Retinal pigment epithelial cell (primary cell): ENCODE measurements around the gene SRBD1.

Experiments used
- DNase-seq: peaks from one replicate; pipeline ENCODE4 v3.0.0-alpha.2; 2010; ENCODE audit warnings: low read depth
- H3K4me3 ChIP-seq: 2 replicates; pipeline ENCODE4 v1.5.1; 2011; ENCODE audit warnings: mild to moderate bottlenecking, low read length, control low read depth, moderate library complexity
- CTCF ChIP-seq: conservative IDR thresholded peaks from 2 replicates; pipeline ENCODE4 v1.5.1; 2011; ENCODE audit warnings: low read depth, low read length, control low read depth, inconsistent platforms

Gene SRBD1

GRCh38 chr2:45397292-45397691 is 213.8 kb downstream of the SRBD1 start:
- no peak for TF ChIP-seq CTCF
- H3K4me3 ChIP-seq = no peak overlapping the region
- no peak for DNase-seq

- H3K4me3 ChIP-seq = no peak overlapping the region
- no peak for TF ChIP-seq CTCF
- DNase-seq = no peak
Observed at GRCh38 chr2:45396671-45397070, 214.4 kb downstream of the SRBD1 start.

GRCh38 chr2:45394842-45395241 is 216.2 kb downstream of the SRBD1 start:
- no peak for TF ChIP-seq CTCF
- DNase-seq = no peak
- H3K4me3 ChIP-seq = no peak overlapping the region

GRCh38 chr2:45394216-45394615 is 216.9 kb downstream of the SRBD1 start:
- no peak for TF ChIP-seq CTCF
- no peak overlapping the region for H3K4me3 ChIP-seq
- DNase-seq = no peak

GRCh38 chr2:45391866-45392265 is 219.2 kb downstream of the SRBD1 start:
- no peak overlapping the region for H3K4me3 ChIP-seq
- no peak for DNase-seq
- TF ChIP-seq CTCF = no peak

GRCh38 chr2:45390861-45391260 is 220.2 kb downstream of the SRBD1 start:
- H3K4me3 ChIP-seq = no peak overlapping the region
- no peak for TF ChIP-seq CTCF
- no peak for DNase-seq

GRCh38 chr2:45390441-45390840 is 220.6 kb downstream of the SRBD1 start:
- H3K4me3 ChIP-seq = no peak overlapping the region
- no peak for DNase-seq
- no peak for TF ChIP-seq CTCF
